Suprapubic skin (tissue), 4 donors: ENCODE data around the gene AP3B1. TPM values are rescaled to one million over a fixed set of nuclear protein-coding genes. Genes with fewer than 3 reads are reported as not detected.

Source experiments
- DNase-seq, 2 donors: peaks; one replicate each; pipeline ENCODE4 v3.0.0-alpha.2; 2019; ENCODE audit warnings: low spot score in 2 of 2
- H3K27ac ChIP-seq: fragments of 200-600 bp; sonication (generic); one replicate; pipeline ENCODE4 v1.5.1; 2019
- H3K27me3 ChIP-seq: fragments of 200-600 bp; sonication (generic); one replicate; pipeline ENCODE4 v1.5.1; 2019
- H3K36me3 ChIP-seq: fragments of 200-600 bp; sonication (generic); one replicate; pipeline ENCODE4 v1.5.1; 2019
- H3K4me1 ChIP-seq: fragments of 200-600 bp; sonication (generic); one replicate; pipeline ENCODE4 v1.5.1; 2019
- H3K4me3 ChIP-seq: fragments of 200-600 bp; sonication (generic); one replicate; pipeline ENCODE4 v1.5.1; 2019; ENCODE audit warnings: mild to moderate bottlenecking
- H3K9me3 ChIP-seq: fragments of 200-600 bp; sonication (generic); one replicate; pipeline ENCODE4 v1.5.1; 2019
- CTCF ChIP-seq, 2 donors: fragments of 200-600 bp in 1 of 2; fragments of 450-650 bp in 1 of 2; sonication (generic) in 1 of 2; IDR thresholded peaks; one replicate each; pipeline ENCODE4 v1.5.1; 2016 to 2019; ENCODE audit warnings: antibody characterized with exemption in 2 of 2, mild to moderate bottlenecking in 1 of 2, moderate library complexity in 1 of 2
- EP300 ChIP-seq: sonication (generic); formaldehyde crosslinking; IDR thresholded peaks from one replicate; pipeline ENCODE4 v1.6.1; 2017; ENCODE audit warnings: antibody characterized with exemption
- POLR2A ChIP-seq, 2 donors: fragments of 450-650 bp; IDR thresholded peaks; one replicate each; pipeline ENCODE4 v1.6.1; 2017; ENCODE audit warnings: antibody characterized with exemption in 2 of 2, mild to moderate bottlenecking in 2 of 2, moderate library complexity in 2 of 2
- POLR2AphosphoS5 ChIP-seq, 3 donors: sonication (generic); formaldehyde crosslinking; IDR thresholded peaks; one replicate each; pipeline ENCODE4 v1.6.1; 2017; ENCODE audit warnings: antibody characterized with exemption in 3 of 3
- WGBS: methylation state at CpG from one replicate; pipeline ENCODE4 v1.1.5; 2018; 5-methylcytosine and 5-hydroxymethylcytosine counted together
- total RNA-seq, 4 donors: library from RNA; depleted of rRNA; stranded (reverse); fragments of >200 nt; gene quantifications; one replicate each; pipeline ENCODE4 v1.1.0, GENCODE V29; 2016

The AP3B1 gene
- 10 to 100 TPM; 32.2 to 44.0 (median 33.1) TPM for total RNA-seq

- Histone ChIP-seq H3K27ac (peak within 1 kb of the TSS; percentile 89), H3K36me3 (no peaks in the 10 kb centered on the region), H3K9me3 (no peaks in the 10 kb centered on the region), H3K4me3 (peak within 1 kb of the TSS; percentile 82), H3K27me3 (no peaks in the 10 kb centered on the region), H3K4me1 (peaks cover 32% of the 10 kb centered on the region)
- peak; percentile 99 for DNase-seq
- TF ChIP-seq EP300 = no peak
- no peak for TF ChIP-seq CTCF (IDR thresholded peaks at IDR 0.05)
- TF ChIP-seq POLR2AphosphoS5 (IDR thresholded peaks at IDR 0.05) = peak in 2 of 3 donors; percentile 65 to 73
- TF ChIP-seq POLR2A (IDR thresholded peaks at IDR 0.05) = peak; percentile 68 to 92
- under 1% methylated on average over 32 of the region's 53 CpGs for WGBS
Measured at GRCh38 chr5:78294248-78295034, at the start of gene AP3B1. TSS of gene AP3B1 (minus strand) at chr5:78294698. CDS start at chr5:78294579, 119 bp downstream.

GRCh38 chr5:78341440-78341839, 46.9 kb upstream of the AP3B1 start:
- TF ChIP-seq EP300 = no peak
- TF ChIP-seq CTCF (IDR thresholded peaks at IDR 0.05) = no peak
- TF ChIP-seq POLR2AphosphoS5 (IDR thresholded peaks at IDR 0.05) = no peak
- TF ChIP-seq POLR2A (IDR thresholded peaks at IDR 0.05) = no peak
- Histone ChIP-seq H3K36me3 (no peaks in the 10 kb centered on the region), H3K27me3 (no peaks in the 10 kb centered on the region), H3K4me3 (no peak overlapping the region), H3K4me1 (no peaks in the 10 kb centered on the region), H3K9me3 (no peaks in the 10 kb centered on the region), H3K27ac (no peak overlapping the region)
- 57% methylated on average over 3 of the region's 3 CpGs for WGBS
- no peak for DNase-seq

GRCh38 chr5:78339617-78340436, 45.3 kb upstream of the AP3B1 start:
- H3K9me3 ChIP-seq = no peaks in the 10 kb centered on the region
- no peak overlapping the region for H3K4me3 ChIP-seq
- 70% methylated on average over 5 of the region's 5 CpGs for WGBS
- DNase-seq = no peak
- no peaks in the 10 kb centered on the region for H3K27me3 ChIP-seq
- TF ChIP-seq EP300 = no peak
- no peak for TF ChIP-seq POLR2AphosphoS5 (IDR thresholded peaks at IDR 0.05)
- TF ChIP-seq CTCF (IDR thresholded peaks at IDR 0.05) = no peak
- no peaks in the 10 kb centered on the region for H3K4me1 ChIP-seq
- no peaks in the 10 kb centered on the region for H3K36me3 ChIP-seq
- H3K27ac ChIP-seq = no peak overlapping the region

- TF ChIP-seq EP300 (no peak), CTCF (IDR thresholded peaks at IDR 0.05) (no peak), POLR2AphosphoS5 (IDR thresholded peaks at IDR 0.05) (no peak), POLR2A (IDR thresholded peaks at IDR 0.05) (no peak)
- Histone ChIP-seq H3K27ac (no peak overlapping the region), H3K36me3 (no peaks in the 10 kb centered on the region), H3K4me1 (no peaks in the 10 kb centered on the region), H3K4me3 (no peak overlapping the region), H3K9me3 (no peaks in the 10 kb centered on the region), H3K27me3 (no peaks in the 10 kb centered on the region)
- 85% methylated on average over 2 of the region's 2 CpGs for WGBS
- no peak for DNase-seq
Measured at GRCh38 chr5:78336698-78337097, 42.2 kb upstream of the AP3B1 start.

GRCh38 chr5:78335976-78336375, 41.5 kb upstream of the AP3B1 start:
- TF ChIP-seq POLR2AphosphoS5 (IDR thresholded peaks at IDR 0.05) = no peak
- DNase-seq = no peak
- no peak overlapping the region for H3K4me3 ChIP-seq
- H3K27ac ChIP-seq = no peak overlapping the region
- 41% methylated on average over 2 of the region's 2 CpGs for WGBS
- no peaks in the 10 kb centered on the region for H3K36me3 ChIP-seq
- no peaks in the 10 kb centered on the region for H3K9me3 ChIP-seq
- no peaks in the 10 kb centered on the region for H3K4me1 ChIP-seq
- no peaks in the 10 kb centered on the region for H3K27me3 ChIP-seq
